ENCODE results near the gene ATF7.

DNA sequence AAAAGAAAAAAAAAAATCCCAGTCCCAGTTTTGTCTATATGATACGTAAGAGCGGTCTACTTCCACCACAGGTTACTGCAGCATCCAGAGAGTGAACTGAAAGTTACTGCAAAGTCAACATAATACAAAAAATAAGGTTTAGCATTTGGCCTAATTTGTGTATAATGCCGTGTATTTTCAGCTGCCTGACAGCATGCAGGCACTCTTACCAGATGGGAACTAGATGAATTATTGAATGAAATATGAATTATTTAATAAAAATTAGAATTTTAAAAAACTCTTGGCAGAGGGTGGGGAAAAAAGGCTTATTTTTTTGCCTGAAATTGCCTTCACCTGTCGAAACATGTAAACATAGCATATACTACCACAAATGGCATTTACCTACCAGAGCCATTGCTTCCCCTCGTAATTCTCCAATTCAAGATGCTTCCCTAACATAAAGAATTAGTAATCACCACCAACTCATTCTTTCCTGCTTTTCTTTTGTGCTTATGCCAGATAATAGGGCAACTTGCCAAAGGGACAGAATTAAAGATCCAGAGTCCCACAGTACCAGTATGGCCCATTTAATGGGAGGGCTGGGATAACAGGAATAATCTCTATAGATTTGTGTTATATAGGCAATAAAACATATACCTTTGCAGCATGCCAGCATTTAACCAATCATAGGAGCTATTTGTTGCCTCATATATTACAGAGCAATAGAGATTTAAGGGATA lies 31.1 kb downstream of the ATF7 start:
- TF ChIP-seq, protein P1, sequence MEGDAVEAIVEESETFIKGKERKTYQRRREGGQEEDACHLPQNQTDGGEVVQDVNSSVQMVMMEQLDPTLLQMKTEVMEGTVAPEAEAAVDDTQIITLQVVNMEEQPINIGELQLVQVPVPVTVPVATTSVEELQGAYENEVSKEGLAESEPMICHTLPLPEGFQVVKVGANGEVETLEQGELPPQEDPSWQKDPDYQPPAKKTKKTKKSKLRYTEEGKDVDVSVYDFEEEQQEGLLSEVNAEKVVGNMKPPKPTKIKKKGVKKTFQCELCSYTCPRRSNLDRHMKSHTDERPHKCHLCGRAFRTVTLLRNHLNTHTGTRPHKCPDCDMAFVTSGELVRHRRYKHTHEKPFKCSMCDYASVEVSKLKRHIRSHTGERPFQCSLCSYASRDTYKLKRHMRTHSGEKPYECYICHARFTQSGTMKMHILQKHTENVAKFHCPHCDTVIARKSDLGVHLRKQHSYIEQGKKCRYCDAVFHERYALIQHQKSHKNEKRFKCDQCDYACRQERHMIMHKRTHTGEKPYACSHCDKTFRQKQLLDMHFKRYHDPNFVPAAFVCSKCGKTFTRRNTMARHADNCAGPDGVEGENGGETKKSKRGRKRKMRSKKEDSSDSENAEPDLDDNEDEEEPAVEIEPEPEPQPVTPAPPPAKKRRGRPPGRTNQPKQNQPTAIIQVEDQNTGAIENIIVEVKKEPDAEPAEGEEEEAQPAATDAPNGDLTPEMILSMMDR (IDR thresholded peaks at IDR 0.05): no peak
- TF ChIP-seq RAD21 (IDR thresholded peaks at IDR 0.05; ENCODE audit: low read length): no peak
- TF ChIP-seq, protein P2, sequence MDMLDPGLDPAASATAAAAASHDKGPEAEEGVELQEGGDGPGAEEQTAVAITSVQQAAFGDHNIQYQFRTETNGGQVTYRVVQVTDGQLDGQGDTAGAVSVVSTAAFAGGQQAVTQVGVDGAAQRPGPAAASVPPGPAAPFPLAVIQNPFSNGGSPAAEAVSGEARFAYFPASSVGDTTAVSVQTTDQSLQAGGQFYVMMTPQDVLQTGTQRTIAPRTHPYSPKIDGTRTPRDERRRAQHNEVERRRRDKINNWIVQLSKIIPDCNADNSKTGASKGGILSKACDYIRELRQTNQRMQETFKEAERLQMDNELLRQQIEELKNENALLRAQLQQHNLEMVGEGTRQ (IDR thresholded peaks at IDR 0.05; ENCODE audit: borderline replicate concordance, low read depth, low read length): no peak
- TF ChIP-seq RFX5 (IDR thresholded peaks at IDR 0.05; ENCODE audit: low read length): no peak

All from SK-N-SH (cell line).